ENCODE results near the gene IRAG1.
"Not testable (repeated sequence)": the region's sequence is repeated elsewhere in the genome, so short reads cannot be mapped to it uniquely, and the experiment has no call there.

The IRAG1 gene

GRCh38 chr11:10694486-10695239 is 1.1 kb upstream of the IRAG1 start:
- H3K27ac ChIP-seq = no peak overlapping the region
- no peak overlapping the region for H3K4me3 ChIP-seq
- TF ChIP-seq EZH2 (IDR thresholded peaks at IDR 0.05) = no peak
- no peak for TF ChIP-seq FOXP2 (optimal IDR thresholded peaks at IDR 0.05; ENCODE audit: control extremely low read depth, extremely low read length, insufficient read depth)
- no peak for TF ChIP-seq POLR2AphosphoS5 (IDR thresholded peaks at IDR 0.05; ENCODE audit: borderline replicate concordance, low read depth, low read length)

DNA sequence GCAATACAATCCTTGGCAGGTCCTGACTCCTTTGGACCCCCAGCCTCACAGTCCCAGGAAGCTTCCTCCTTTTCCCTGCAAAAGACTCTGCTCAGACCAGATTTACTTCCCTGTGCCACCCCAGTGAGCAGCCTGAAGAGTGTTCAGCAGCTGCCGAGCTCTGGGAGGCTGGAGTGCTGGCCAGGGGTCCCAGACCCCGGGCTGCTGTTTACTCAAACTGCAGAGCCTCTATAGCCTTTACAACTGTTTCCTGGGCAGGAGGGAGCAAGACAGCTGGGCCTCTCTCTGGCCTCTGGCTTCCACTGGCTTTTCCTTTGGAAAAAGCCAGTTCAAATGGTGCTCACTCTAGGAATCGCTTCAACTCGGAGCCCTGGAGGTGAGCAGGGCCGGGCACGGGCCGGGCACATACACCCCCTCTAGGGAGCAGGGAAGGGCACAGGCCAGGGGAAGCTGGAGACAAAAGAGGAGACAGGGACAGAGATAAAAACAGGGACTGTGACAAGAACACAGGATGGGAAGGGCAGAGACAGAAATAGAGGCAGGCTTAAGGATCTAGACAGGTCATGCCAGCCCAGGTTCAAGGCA is 932 bp downstream of the IRAG1 start:
- no peak overlapping the region for H3K4me3 ChIP-seq
- no peaks in the 10 kb centered on the region for H3K9me3 ChIP-seq (ENCODE audit: low read depth, low read length)
- H3K36me3 ChIP-seq (ENCODE audit: insufficient read depth, low read length) = no peaks in the 10 kb centered on the region
- no peak for TF ChIP-seq FOXP2 (optimal IDR thresholded peaks at IDR 0.05; ENCODE audit: control extremely low read depth, extremely low read length, insufficient read depth)
- no peak for TF ChIP-seq EZH2 (IDR thresholded peaks at IDR 0.05)
- TF ChIP-seq POLR2AphosphoS5 (IDR thresholded peaks at IDR 0.05; ENCODE audit: borderline replicate concordance, low read depth, low read length) = no peak
- no peak for DNase-seq (ENCODE audit: low read depth, low spot score)
- no peak overlapping the region for H3K27ac ChIP-seq
- H3K9ac ChIP-seq (ENCODE audit: insufficient read length) = no peak overlapping the region

More at GRCh38 chr11:10694486-10695239, 1.1 kb upstream of the IRAG1 start:
- H3K9me3 ChIP-seq (ENCODE audit: low read depth, low read length) = no peaks in the 10 kb centered on the region
- H3K36me3 ChIP-seq (ENCODE audit: insufficient read depth, low read length) = no peaks in the 10 kb centered on the region
- DNase-seq (ENCODE audit: low read depth, low spot score) = no peak
- H3K9ac ChIP-seq (ENCODE audit: insufficient read length) = no peak overlapping the region

DNA sequence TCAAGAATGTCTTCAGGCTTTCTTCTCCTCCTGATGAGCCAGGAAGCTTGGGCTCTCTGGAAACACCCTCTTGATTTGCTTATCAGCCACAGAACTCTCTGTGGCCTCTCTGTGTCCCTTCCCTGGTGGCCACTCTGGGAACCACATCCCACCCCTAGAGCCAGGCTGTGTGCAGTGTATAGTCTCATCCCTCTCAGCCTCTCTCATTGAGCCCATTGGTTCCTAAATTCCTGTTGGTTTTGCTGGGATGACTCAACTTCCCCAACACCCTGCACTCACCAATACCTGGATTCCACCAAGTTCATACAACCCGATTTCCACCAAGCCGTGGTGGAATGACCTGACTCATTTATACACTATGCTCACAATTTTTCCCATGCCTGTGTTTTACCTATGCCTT is 5.2 kb downstream of the IRAG1 start:
- H3K9ac ChIP-seq (ENCODE audit: insufficient read length) = no peak overlapping the region
- H3K27ac ChIP-seq = no peak overlapping the region
- H3K36me3 ChIP-seq (ENCODE audit: insufficient read depth, low read length) = no peaks in the 10 kb centered on the region
- no peaks in the 10 kb centered on the region for H3K9me3 ChIP-seq (ENCODE audit: low read depth, low read length)
- TF ChIP-seq EZH2 (IDR thresholded peaks at IDR 0.05) (no peak), FOXP2 (optimal IDR thresholded peaks at IDR 0.05; ENCODE audit: control extremely low read depth, extremely low read length, insufficient read depth) (no peak), POLR2AphosphoS5 (IDR thresholded peaks at IDR 0.05; ENCODE audit: borderline replicate concordance, low read depth, low read length) (no peak)
- H3K4me3 ChIP-seq = no peak overlapping the region
- DNase-seq (ENCODE audit: low read depth, low spot score) = no peak

- no peak overlapping the region for H3K27ac ChIP-seq
These were observed 7.2 kb downstream of the IRAG1 start for GRCh38 chr11:10686311-10686710.

GRCh38 chr11:10683429-10683828 is 10.1 kb downstream of the IRAG1 start:
- Histone ChIP-seq H3K27ac (no peak overlapping the region), H3K9me3 (ENCODE audit: low read depth, low read length) (no peaks in the 10 kb centered on the region), H3K4me3 (no peak overlapping the region), H3K36me3 (ENCODE audit: insufficient read depth, low read length) (no peaks in the 10 kb centered on the region), H3K9ac (ENCODE audit: insufficient read length) (no peak overlapping the region)
- TF ChIP-seq EZH2 (IDR thresholded peaks at IDR 0.05) = no peak
- no peak for TF ChIP-seq FOXP2 (optimal IDR thresholded peaks at IDR 0.05; ENCODE audit: control extremely low read depth, extremely low read length, insufficient read depth)
- no peak for TF ChIP-seq POLR2AphosphoS5 (IDR thresholded peaks at IDR 0.05; ENCODE audit: borderline replicate concordance, low read depth, low read length)
- DNase-seq (ENCODE audit: low read depth, low spot score) = no peak

More at GRCh38 chr11:10686311-10686710, 7.2 kb downstream of the IRAG1 start:
- TF ChIP-seq POLR2AphosphoS5 (IDR thresholded peaks at IDR 0.05; ENCODE audit: borderline replicate concordance, low read depth, low read length) (no peak), EZH2 (IDR thresholded peaks at IDR 0.05) (no peak), FOXP2 (optimal IDR thresholded peaks at IDR 0.05; ENCODE audit: control extremely low read depth, extremely low read length, insufficient read depth) (no peak)
- no peaks in the 10 kb centered on the region for H3K9me3 ChIP-seq (ENCODE audit: low read depth, low read length)
- H3K36me3 ChIP-seq (ENCODE audit: insufficient read depth, low read length) = no peaks in the 10 kb centered on the region
- no peak overlapping the region for H3K4me3 ChIP-seq
- H3K9ac ChIP-seq (ENCODE audit: insufficient read length) = no peak overlapping the region
- no peak for DNase-seq (ENCODE audit: low read depth, low spot score)

GRCh38 chr11:10680956-10681487 is 12.5 kb downstream of the IRAG1 start:
- Histone ChIP-seq H3K9ac (ENCODE audit: insufficient read length) (no peak overlapping the region), H3K27ac (no peak overlapping the region), H3K36me3 (ENCODE audit: insufficient read depth, low read length) (no peaks in the 10 kb centered on the region), H3K4me3 (no peak overlapping the region), H3K9me3 (ENCODE audit: low read depth, low read length) (no peaks in the 10 kb centered on the region)
- DNase-seq (ENCODE audit: low read depth, low spot score) = no peak
- TF ChIP-seq FOXP2 (optimal IDR thresholded peaks at IDR 0.05; ENCODE audit: control extremely low read depth, extremely low read length, insufficient read depth) = no peak
- TF ChIP-seq EZH2 (IDR thresholded peaks at IDR 0.05) = no peak
- TF ChIP-seq POLR2AphosphoS5 (IDR thresholded peaks at IDR 0.05; ENCODE audit: borderline replicate concordance, low read depth, low read length) = no peak

DNA sequence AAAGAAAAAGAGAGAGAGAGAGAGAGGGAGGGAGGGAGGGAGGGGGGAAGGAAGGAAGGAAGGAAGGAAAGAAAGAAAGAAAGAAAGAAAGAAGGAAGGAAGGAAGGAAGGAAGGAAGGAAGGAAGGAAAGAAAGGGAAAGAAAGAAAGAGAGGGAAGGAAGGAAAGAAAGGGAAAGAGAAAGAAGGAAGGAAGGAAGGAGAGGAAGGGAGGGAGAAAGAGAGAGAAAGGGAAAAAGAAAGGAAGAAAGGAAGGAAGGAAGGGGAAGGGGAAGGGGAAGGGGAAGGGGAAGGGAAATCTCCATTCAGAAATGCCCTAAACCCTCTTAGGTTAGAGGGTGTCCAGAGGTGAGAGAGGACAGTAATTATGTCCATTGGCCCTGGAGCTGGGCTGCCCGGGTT is 13.3 kb downstream of the IRAG1 start:
- H3K9me3 ChIP-seq (ENCODE audit: low read depth, low read length); H3K36me3 ChIP-seq (ENCODE audit: insufficient read depth, low read length); DNase-seq (ENCODE audit: low read depth, low spot score); H3K9ac ChIP-seq (ENCODE audit: insufficient read length); H3K4me3 ChIP-seq; H3K27ac ChIP-seq: not testable (repeated sequence)

DNA sequence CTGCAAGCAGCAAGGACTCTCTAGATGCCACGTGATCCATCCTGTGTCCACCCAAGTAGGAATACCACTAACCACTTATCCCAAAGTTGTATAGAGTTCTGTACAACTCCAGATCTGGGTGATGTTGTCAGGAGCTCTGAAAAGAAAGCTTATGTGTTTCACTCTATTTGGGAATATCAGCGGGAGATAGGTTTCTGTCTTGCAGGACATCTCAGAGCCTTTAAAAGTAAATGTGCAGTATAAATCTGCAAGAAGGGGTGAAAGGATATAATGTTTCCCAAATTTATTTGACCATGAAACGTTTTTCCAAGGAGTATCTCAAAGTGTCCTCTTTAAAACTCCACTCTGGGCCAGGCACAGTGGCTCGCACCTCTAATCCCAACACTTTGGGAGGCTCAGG is 13.9 kb downstream of the IRAG1 start:
- no peak for TF ChIP-seq FOXP2 (optimal IDR thresholded peaks at IDR 0.05; ENCODE audit: control extremely low read depth, extremely low read length, insufficient read depth)
- TF ChIP-seq POLR2AphosphoS5 (IDR thresholded peaks at IDR 0.05; ENCODE audit: borderline replicate concordance, low read depth, low read length) = no peak
- TF ChIP-seq EZH2 (IDR thresholded peaks at IDR 0.05) = no peak
- Histone ChIP-seq H3K27ac (no peak overlapping the region), H3K9ac (ENCODE audit: insufficient read length) (no peak overlapping the region), H3K36me3 (ENCODE audit: insufficient read depth, low read length) (no peaks in the 10 kb centered on the region), H3K4me3 (no peak overlapping the region), H3K9me3 (ENCODE audit: low read depth, low read length) (no peaks in the 10 kb centered on the region)
- no peak for DNase-seq (ENCODE audit: low read depth, low spot score)
